GM21576 (cell line): Measurements from ENCODE around the gene RNF126.
"Not testable (repeated sequence)": the region's sequence is repeated elsewhere in the genome, so short reads cannot be mapped to it uniquely, and the experiment has no call there.

Experiments used
- ATAC-seq: cut with Tn5 transposase; IDR thresholded peaks from one replicate; pipeline ENCODE4 v1.9.1; 2021; ENCODE audit warnings: mild to moderate bottlenecking, moderate library complexity; ENCODE audit not compliant: unreplicated experiment

RNF126 gene

GRCh38 chr19:686589-687297, 23.7 kb upstream of the RNF126 start:
- ATAC-seq, result no peak

- no peak for ATAC-seq
Observed at GRCh38 chr19:685454-685931, 22.5 kb upstream of the RNF126 start.

GRCh38 chr19:682678-683320, 19.8 kb upstream of the RNF126 start:
- no peak for ATAC-seq

GRCh38 chr19:681029-682019, 18.3 kb upstream of the RNF126 start:
- no peak for ATAC-seq

GRCh38 chr19:680287-681028, 17.4 kb upstream of the RNF126 start:
- ATAC-seq, result peak; percentile 57

GRCh38 chr19:679418-680286, 16.6 kb upstream of the RNF126 start:
- ATAC-seq, result peak; percentile 6

GRCh38 chr19:678791-679388, 15.9 kb upstream of the RNF126 start:
- ATAC-seq, result no peak

GRCh38 chr19:677601-678436, 14.8 kb upstream of the RNF126 start:
- ATAC-seq, result no peak

- ATAC-seq, result no peak
Observed at GRCh38 chr19:677201-677600, 14.2 kb upstream of the RNF126 start.

- no peak for ATAC-seq
Observed at GRCh38 chr19:676339-677105, 13.5 kb upstream of the RNF126 start, which contains the start of gene FSTL3. TSS of gene FSTL3 (plus strand) at chr19:676392. CDS start at chr19:676424, 32 bp downstream.

GRCh38 chr19:676007-676338, 13.0 kb upstream of the RNF126 start:
- no peak for ATAC-seq

- ATAC-seq, result no peak
Observed at GRCh38 chr19:674282-675151, 11.5 kb upstream of the RNF126 start.

- ATAC-seq, result no peak
Observed at GRCh38 chr19:670609-671075, 7.6 kb upstream of the RNF126 start.

GRCh38 chr19:668675-669434, 5.8 kb upstream of the RNF126 start:
- ATAC-seq, result not testable (repeated sequence)

- ATAC-seq, result not testable (repeated sequence)
Observed at GRCh38 chr19:666985-667573, 4.1 kb upstream of the RNF126 start.
